GM21526 (cell line): ENCODE measurements around the gene ASIP.

Experiments
- ATAC-seq: cut with Tn5 transposase; IDR thresholded peaks from one replicate; pipeline ENCODE4 v1.9.1; 2021; ENCODE audit warnings: moderate library complexity; ENCODE audit not compliant: unreplicated experiment, low FRiP score

Gene ASIP

DNA sequence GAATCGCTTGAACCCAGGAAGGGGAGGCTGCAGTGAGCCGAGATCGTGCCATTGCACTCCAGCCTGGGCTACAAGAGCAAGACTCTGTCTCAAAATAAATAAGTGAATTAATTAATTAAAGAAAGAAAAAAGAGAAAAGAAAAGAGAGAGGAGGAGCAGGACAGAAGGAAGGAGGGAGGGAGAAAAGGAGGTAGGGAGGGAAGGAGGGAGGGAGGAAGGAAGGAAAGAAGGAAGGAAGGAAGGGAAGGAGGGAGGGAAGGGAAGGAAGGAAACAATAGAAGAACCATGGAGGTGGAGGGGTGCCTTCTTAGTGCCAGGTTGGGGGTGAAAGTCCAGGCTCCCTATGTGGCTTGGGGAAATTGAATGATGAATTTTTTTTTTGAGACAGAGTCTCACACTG is 68.5 kb downstream of the ASIP start:
- ATAC-seq: no peak

DNA sequence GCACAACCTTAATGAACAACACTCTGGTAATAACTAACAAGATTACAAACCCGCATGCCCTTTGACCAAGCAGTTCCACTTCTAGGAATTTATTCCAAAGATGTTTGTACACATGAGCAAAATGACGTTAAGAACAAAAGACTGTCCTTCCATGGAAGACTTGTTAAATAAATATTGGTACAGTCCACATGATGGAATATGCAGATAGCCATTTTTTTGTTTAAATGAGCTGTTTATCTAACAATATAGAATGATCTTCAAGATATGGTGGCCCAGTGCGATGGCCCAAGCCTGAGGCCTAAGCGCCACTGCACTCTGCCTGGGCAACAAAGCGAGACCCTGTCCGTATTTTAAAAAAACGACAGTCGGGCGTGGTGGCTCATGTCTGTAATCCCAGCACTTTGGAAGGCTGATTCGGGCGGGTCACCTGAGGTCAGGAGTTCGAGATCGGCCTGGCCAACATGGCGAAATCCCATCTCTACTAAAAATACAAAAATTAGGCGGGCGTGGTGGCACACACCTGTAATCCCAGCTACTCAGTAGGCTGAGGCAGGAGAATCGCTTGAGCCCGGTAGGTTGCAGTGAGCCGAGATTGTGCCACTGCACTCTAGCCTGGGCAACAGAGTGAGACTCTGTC is 69.4 kb downstream of the ASIP start:
- ATAC-seq: no peak

GRCh38 chr20:34311118-34312023 is 70.1 kb downstream of the ASIP start:
- ATAC-seq: no peak

GRCh38 chr20:34312024-34312460 is 70.8 kb downstream of the ASIP start:
- no peak for ATAC-seq

DNA sequence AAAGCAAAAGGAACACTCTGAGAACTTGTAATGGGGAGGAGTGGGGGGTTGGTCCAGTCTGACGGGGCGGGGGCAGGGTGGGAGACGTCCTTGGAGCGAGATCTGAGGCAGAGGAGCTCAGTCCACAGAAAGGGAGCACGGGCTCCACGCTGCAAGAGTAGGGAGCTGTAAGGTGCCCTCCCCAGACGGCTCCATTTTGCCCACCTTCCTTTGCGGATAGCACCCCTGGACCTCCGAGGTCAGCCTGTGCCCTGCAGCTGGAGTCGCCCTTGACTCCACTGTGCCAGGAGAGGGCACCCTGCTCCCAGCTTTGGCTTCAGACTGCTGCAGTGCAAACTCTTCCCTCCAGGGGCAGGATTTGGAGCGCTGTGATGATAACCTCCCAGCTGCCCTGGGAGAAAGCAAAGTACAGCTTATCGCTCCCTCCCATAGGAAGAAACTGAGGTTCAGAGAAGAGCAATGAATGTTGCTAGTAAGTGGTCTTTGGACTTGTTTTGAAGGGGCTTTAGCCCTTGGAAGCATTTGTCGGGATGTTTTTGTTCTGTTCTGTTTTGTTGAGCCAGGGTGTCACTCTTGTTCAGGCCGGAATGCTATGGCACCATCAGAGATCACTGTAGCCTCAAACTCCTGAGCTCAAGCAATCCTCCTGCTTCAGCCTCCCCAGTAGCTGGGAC is 71.5 kb downstream of the ASIP start:
- no peak for ATAC-seq

- no peak for ATAC-seq
Measured at GRCh38 chr20:34315236-34315635, 74.0 kb downstream of the ASIP start.

DNA sequence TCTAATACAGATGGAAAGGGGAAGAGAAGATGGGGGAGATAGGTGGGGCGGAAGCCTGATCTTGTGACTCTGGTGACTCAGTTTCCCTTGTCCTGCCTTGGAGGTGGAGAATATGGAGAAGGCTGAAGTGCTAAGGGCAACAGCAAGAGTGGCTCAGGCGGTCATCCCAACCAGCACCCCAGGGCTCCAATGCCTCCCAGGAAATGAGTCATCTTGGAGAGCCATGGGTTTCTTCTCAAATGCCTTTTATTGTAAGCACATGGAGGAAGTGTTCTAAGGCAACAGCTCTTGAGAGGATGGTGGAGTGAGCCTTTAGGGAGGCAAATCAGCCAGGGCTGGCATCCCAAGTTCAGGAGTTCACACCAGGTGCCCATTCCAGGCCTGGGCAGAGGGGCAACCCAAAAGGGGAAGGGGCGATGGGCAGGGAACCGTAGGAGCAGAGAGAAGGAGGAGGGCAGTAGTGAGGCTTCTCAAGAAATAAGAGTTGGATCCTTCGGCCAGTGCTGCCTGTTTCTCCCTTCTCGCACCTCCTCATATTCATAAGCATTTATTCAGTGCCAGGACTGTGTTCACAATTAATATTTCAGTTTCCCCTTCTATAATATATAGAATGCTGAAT is 75.1 kb downstream of the ASIP start:
- no peak for ATAC-seq
